GM19324 (cell line): Measurements from ENCODE around the gene PHACTR1.

Experiments
- ATAC-seq: cut with Tn5 transposase; IDR thresholded peaks from one replicate; pipeline ENCODE4 v1.9.1; 2021; ENCODE audit warnings: mild to moderate bottlenecking, moderate library complexity; ENCODE audit not compliant: unreplicated experiment, low FRiP score

Gene PHACTR1

DNA sequence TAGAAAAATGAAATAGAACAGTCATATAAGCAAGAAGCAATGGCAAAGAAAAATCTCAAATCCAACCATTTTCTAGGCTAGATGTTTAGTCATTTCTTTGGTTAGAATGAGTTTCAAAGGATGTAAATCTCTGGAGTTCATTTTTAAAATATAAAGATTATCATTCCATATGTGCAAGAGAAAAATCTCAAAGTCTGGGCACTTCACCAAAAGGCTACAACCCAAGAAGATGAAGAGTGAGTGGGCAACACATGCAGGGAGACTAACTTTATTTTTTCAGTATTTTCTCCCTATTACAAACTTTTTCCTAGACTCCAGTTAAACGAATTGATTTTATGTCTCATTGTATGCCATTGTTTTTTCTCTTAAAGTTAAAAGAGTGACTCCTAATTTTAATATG, 83.6 kb downstream of the PHACTR1 start:
- ATAC-seq = no peak

DNA sequence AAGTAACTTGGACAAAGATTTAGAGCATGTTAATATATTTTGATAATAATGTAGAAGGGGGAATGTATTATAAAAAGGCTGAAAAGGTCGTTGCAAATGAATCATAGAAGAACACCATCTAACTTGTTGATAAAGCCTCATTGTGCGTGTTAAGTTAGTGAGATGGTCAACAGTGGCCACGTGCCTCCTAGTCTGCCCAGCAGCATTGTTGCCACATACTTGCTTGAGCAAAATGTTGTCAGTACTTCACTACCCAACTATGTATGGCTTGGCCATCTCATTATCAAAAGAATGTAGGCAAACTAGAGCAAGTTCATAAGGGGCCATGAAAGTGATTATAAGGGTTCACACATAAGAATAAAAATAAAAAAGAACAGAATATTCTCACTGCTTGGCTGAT, 84.6 kb downstream of the PHACTR1 start:
- no peak for ATAC-seq

DNA sequence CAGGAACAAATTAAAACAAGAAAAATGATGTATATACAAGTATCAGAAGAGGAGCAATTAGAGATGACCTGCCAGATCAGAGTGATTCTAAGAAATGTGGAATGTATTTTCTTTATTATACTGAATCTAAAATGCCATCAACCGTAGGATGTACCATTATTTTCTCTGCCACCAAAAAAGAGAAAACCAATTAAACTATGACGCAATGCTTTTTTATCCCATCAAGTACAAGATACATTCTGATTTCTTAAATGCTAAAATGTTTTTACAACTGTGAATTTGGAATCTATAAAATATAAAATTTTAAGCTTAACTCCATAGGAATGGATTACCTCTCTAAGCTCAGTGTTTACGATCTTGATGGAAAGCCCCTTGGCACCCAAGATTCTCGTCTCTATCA, 85.9 kb downstream of the PHACTR1 start:
- no peak for ATAC-seq

DNA sequence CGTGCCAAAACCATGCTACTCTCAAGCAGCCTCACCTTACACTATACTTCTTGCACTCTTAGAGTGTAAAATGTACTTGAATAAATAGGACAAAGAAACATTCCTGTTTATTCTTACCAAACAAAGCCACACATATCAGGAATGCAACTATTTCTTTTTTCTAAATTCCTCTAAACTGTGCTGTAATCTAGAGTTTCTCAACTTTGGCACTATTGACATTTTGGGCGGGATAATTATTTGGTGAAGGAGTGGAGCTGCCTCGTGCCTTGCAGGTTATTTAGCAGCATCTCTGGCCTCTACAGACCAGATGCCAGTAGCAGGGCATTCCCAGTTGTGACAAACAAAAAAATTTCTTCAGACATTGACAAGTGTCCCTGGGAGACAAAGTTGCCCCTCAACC, 86.9 kb downstream of the PHACTR1 start:
- no peak for ATAC-seq

DNA sequence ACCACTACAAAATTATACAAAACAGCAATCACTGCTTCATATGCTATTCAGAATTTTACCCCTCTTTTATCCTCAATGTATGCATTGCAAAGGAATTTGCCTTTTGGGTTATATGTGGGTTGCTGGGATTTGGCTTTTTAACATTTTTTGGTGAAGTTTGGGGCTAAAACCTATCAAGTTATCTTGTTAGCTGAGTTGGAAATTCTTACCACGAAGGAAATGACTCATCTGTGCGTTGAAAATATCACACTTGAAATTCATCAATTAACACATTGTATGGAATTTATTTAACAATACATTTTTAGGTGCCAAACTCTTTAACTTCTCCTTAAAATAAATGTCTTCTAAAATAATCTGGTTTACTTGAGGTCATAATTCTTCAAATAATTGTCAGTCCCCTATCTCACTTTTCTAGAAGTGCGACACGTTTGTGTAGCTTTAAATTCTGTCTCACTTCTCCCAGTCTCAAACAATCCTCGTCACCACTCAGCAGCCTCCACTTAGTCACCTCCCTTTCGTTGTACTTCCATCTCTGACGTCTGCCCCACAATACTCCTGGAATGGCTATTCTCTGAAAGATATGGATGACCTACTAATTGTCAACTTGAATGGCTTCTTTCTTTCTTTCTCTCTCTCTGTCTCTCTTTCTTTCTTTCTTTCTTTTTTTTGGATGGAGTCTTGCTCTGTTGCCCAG, 88.5 kb downstream of the PHACTR1 start:
- no peak for ATAC-seq

DNA sequence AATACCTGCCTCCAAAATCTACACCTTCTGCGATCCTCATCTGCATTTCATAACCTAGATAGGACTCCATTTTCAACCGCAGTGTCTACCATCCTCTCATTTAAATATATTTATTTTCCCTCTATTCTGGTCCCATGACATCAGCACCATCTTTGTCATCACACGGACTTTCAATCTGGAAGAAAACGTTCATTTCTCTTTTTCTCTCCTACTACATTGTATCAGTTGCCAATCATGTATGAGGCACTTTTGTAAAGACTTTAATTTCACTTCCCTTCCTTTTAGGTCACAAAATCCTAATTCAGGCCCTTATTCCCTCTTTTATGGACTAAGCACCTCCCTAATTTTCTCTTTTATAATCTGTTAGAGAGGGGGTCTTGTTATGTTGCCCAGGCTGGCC, 89.6 kb downstream of the PHACTR1 start:
- no peak for ATAC-seq

DNA sequence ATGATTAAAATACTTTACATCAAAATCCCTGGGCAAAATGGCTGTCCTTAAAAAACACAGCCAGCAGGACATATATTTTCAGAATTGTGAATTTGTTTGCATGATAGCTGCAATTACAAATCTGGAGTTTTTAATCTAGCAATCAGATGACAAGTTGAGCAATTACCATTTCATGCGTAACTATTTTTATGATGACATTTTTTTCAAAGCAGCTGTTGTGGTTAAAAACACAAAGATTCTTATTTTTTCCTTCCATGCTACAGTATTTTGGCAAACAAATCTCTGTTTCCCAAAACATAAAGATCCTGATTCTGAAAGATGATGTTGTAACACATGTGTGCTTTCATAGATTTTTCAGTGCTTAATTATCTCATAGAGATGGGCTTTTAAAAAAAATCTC, 90.2 kb downstream of the PHACTR1 start:
- no peak for ATAC-seq

DNA sequence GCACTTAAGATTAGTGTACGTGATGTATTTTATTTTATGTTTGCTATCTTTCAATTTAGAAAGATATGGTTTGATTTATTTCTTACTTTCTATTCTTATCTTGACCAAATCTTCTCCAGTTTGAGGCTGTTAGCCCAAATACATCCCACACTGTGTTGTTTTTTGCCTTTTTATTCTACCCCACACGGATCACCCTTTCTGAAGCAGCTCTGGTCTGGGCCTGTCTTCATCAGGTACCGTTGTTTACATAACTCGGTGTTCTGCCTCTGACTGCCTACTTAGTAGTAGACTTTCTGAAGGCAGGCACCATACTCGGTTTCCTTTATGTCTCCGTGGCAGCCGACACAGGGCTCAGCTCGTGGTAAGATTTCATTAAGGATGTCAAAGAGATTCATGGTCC, 95.0 kb downstream of the PHACTR1 start:
- no peak for ATAC-seq

DNA sequence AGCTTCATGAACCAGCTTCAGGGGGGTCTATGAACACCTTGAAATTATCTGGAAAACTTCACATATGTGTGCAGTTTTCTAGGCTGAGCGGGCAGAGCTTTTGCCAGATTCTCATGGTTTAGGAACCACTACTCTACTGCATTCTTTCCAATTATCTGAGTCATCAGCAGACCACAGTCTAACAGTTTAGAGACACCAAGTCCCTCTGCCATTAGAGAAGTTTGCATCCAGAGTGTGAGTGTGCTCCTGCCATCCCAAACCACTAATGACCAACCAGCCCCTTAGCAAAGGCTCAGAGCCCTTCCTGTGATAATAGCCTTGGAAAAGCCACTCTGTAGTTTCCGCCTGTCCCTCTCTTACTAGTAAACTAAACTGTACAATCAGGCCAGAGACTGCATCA, 96.8 kb downstream of the PHACTR1 start:
- ATAC-seq = no peak

DNA sequence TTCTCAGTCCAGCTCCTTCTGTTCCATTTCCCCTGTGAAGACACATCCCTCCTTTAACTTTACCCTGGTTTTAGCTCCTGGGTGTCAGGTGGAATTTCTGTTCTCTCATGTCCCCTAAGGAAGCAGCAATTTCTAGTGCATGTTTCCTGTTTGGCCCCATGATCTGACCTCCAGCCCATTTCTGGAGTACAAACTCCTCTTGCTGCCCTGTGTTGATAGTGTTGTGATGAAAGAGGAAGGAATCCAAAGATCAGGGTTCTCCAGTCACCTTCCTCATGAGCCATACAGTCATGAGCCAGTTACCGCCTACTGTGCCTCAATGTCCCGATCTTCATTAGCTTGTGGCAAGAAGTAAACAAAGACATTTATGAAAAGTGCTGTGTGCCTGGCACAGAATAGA, 97.4 kb downstream of the PHACTR1 start:
- no peak for ATAC-seq

DNA sequence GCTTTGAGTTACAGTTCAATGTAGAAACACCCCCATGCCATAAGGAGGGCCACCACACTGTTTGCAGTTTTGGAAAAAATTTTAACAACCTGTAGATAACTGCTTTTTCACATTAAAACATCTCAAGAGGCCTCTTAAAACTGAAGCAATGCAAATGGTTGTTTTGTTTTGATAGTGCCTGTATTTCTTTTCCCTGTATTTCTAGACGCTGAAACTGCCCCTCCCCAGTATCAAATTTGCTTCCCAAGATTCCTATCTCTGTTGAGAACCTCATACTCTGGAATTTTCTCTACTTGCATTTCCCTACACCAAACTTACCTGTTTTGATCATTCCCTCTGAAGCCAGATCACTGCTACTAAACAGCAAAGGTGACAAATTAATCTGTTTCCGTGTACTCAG, 98.5 kb downstream of the PHACTR1 start:
- no peak for ATAC-seq

DNA sequence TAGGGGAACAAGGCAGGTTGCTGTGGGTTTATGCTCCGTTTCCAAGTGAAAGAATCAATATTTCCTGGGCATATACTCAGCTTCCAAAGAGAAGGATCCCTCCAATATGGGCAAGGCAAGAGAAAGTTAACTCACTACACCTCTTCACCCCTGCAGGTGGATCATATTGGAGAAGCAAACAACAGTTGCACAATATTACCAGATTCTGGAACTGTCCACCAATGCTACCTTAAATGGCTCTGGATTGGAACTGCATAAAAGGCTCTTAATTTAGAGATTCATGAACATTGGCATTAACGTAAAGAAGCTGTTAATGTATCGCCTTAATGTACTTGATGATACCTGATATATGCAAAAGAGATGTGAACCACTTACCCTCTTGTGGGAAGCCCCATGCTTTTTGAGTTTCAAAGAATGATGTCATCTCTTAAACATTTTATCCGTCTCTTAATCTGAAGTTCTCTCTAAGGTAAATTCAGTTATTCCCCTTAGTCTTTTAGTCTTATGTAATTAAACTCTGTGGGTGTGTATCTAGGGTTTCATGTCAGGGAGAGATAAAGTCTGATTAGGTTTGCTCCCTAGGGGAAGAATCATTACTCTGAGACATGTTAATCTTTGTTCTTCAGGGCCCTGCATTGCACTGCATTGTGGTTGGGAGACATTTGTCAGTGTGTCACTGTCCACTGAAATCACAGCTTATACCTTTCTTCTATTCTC, 99.5 kb downstream of the PHACTR1 start:
- no peak for ATAC-seq

DNA sequence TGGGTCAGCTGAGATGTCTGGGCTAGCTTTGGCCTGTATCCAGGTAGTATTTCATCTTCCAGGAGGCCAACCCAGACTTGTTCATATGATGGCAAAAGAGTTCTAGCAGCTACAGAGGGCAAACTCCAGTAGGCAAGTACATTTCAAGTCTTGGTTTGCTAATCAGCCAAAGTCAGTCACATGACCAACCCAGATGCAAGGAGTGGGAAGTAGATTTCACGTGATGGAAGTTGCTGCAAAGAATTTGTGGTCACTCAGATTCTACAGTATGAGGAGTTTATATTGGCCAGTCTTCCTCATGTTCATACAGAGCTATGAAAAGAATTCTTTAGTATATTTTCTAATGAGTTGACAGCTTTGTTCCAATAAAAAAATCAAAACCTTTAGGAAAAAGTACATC, 101.8 kb downstream of the PHACTR1 start:
- ATAC-seq = no peak

DNA sequence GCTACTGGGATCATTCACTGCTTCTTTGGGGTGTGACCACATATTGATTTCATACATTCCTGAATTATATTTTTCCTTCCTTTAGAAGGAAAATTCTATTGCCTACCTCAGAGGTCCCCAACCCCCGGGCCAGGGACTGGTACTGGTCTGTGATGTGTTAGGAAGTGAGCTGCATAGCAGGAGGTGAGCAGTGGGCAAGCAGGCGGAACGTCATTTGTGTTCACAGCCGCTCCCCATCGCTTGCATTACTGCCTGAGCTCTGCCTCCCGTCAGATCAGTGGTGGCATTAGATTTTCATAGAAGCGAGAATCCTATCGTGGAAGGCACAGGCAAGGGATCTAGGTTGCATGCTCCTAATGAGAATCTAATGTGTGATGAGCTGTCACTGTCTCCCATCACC, 107.3 kb downstream of the PHACTR1 start:
- ATAC-seq = no peak

DNA sequence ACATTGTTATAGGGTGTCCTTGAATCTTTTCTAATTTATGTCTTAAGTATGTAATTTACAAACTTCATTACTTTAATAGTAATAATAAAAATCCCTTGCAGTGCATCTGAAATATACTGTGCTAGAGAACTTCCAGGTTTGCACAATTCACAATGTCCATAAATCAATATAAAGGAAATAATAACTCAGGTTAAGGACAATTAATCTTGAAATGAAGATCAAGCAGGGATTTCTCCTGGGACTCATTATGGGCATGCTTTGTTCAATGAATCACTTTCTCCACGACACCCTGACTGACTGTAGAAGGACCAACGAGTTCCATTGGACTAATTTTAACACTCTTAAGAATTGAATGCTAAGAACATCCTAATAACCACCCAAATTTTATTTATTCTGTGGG, 110.0 kb downstream of the PHACTR1 start:
- ATAC-seq = no peak

DNA sequence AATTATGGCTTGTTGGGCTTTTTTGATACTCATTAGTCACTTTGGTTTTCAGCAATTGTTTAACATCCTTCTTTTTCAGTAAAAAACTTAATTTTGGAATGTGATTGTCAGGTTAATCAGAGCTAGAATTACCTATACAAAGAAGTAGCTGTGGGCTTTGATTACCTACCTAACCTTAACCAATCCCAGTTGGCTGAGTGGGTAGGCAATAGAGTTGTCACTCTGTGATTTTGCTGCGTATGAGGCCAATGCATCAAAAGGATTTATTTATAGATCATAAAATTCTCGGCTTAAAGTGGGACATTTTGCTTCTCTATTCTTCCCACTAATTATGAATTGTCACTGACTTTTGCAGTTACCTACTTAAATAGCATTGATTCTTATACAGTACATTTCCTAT, 111.4 kb downstream of the PHACTR1 start:
- ATAC-seq = no peak

DNA sequence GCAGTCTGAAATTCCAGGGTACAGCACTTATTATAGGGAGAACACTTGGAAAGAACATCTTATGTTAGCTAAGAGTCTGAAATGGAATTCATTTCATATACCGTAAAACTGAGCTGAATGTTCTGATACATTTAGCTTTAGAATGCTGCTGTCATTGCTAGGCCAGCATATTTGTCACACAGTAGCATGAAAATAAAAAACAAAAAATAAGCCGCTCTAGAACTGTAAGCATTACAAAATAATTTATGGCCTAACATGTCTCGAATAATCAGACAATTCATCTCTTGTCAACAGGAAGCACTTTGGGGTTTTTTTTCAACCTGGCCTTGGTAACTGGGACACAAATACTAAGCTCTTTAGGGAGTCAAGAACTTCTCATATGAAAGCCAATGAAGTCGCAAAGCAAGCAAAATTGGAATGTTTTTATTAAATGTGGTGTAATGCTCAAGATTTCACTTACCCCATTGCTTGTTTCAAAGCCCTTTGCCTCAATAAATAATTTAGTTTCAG, 115.7 kb downstream of the PHACTR1 start:
- ATAC-seq = no peak

DNA sequence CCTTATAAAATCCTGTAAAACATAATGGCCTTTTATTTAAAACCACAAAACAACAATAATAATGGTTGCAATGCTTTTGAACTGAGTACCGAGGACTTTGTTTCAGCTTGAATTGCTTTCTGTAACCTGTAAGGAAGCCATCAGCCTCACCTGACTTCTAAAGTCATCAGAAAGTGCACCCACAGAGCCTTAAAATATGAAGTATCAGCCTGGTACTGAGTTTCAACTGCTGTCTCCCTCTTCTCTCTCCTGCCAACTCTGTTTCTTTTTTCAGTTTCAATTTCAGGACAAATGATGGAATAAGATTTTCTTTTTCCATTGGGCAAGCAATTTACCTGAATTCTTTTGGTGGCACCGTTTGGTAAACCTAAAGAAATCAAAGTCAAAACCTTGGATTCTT, 119.4 kb downstream of the PHACTR1 start:
- no peak for ATAC-seq

DNA sequence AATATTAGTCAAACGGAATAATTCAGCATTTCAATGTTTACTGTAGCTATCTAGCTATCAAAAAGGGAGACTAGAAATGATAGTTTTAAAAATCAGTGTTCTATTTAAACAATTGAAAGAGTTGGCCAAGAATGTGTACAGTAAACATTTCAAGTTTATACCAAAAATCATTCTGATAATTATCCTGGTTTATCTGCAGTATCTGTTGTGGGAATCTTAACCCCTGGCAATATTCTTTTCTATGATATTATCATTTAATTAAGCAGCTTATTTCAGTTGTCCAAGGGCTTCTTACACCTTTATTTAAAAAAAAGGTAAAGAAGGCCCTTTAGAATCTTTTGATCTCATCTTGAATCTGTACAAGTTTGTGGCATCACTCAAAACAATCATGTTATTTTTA, 125.1 kb downstream of the PHACTR1 start:
- ATAC-seq = no peak

DNA sequence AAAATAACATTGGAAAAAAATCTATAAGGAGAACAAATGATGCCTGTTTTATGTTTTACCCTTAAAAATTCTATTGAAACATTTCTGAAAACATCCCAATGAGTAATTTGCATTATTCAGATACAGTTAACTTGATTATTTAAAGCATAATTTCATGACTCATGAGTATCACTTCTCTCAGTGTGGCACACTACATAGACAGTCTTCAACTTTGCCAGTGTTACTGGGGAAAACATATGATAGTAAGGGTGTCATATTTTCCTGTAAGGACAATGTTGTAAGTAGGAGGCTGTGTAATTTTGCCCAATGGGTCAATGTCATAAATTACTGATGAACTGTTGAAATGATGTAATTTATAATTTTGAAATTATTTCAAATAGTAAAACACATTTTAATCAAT, 125.5 kb downstream of the PHACTR1 start:
- ATAC-seq = no peak

DNA sequence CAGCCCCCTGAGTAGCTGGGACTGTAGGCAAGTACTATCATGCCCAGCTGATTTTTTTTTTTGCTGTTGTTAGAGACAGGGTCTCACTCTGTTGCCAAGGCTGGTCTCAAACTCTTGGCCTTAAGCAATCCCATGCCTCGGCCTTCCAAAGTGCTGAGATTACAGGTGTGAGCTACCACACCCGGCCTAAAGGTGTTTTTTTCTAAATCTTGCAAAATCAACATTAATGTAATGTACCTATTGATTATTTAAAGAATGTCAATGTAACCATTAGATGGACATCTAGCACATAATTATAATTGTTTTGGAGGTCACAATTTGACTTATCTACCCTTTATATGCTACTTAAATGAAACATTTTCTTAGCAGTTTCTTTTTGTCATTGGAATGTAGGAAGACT, 126.1 kb downstream of the PHACTR1 start:
- no peak for ATAC-seq
